HTERT RPE-1 (cell line): ENCODE data around the gene HTRA2.
"Not testable (repeated sequence)": the region's sequence is repeated elsewhere in the genome, so short reads cannot be mapped to it uniquely, and the experiment has no call there.

ENCODE experiments used
- in situ Hi-C: fragments of 300-500 bp; cut with MboI; formaldehyde crosslinking; loops from 4 replicates; pipeline ENCODE4 v1.14.3; 2020; ENCODE audit warnings: low sequenced_read_pairs

The HTRA2 gene

GRCh38 chr2:74529357-74530238 is at the start of gene HTRA2, which contains the start of gene AUP1:
Gene HTRA2, plus strand, starts transcription at chr2:74529933. Its CDS starts 74 bp downstream, at chr2:74530007.
Gene AUP1, minus strand, starts transcription at chr2:74529706. Its CDS starts 77 bp downstream, at chr2:74529629.
- in situ Hi-C loops = no loop called here

GRCh38 chr2:74481431-74481830 is 48.3 kb upstream of the HTRA2 start:
- in situ Hi-C loops = no loop called here

GRCh38 chr2:74481961-74482800 is 47.6 kb upstream of the HTRA2 start:
- in situ Hi-C loops = no loop called here

GRCh38 chr2:74482801-74483674 is 46.7 kb upstream of the HTRA2 start, which contains the start of the genes CCDC142 and TTC31:
Gene CCDC142, minus strand, starts transcription at chr2:74482998. Its CDS starts 161 bp downstream, at chr2:74482837.
Gene TTC31, plus strand, starts transcription at chr2:74483081. Its CDS starts 15 bp downstream, at chr2:74483096.
- in situ Hi-C loops = no loop called here

- in situ Hi-C loops = not testable (repeated sequence)
Observed at GRCh38 chr2:74483675-74484164, 46.0 kb upstream of the HTRA2 start.

- in situ Hi-C loops = no loop called here
Observed at GRCh38 chr2:74486141-74486540, 43.6 kb upstream of the HTRA2 start.

- in situ Hi-C loops = no loop called here
Observed at GRCh38 chr2:74488643-74489481, 40.9 kb upstream of the HTRA2 start.

GRCh38 chr2:74489906-74490305 is 39.8 kb upstream of the HTRA2 start:
- in situ Hi-C loops = no loop called here

GRCh38 chr2:74491648-74492544 is 37.8 kb upstream of the HTRA2 start:
- in situ Hi-C loops = no loop called here

- in situ Hi-C loops = no loop called here
Observed at GRCh38 chr2:74493546-74493945, 36.2 kb upstream of the HTRA2 start.

- in situ Hi-C loops = no loop called here
Observed at GRCh38 chr2:74495440-74495839, 34.3 kb upstream of the HTRA2 start.

- in situ Hi-C loops = no loop called here
Observed at GRCh38 chr2:74496997-74497776, 32.5 kb upstream of the HTRA2 start.

GRCh38 chr2:74497777-74498499 is 31.8 kb upstream of the HTRA2 start:
- in situ Hi-C loops = no loop called here

GRCh38 chr2:74498500-74499266 is 31.1 kb upstream of the HTRA2 start:
- in situ Hi-C loops = no loop called here

GRCh38 chr2:74499267-74499939 is 30.3 kb upstream of the HTRA2 start, which contains the start of gene LBX2:
Gene LBX2, minus strand, starts transcription at chr2:74499603. Its CDS starts 66 bp downstream, at chr2:74499537.
- in situ Hi-C loops = no loop called here
